ENCODE measurements around the gene GATB. TPM values are rescaled to one million over a fixed set of nuclear protein-coding genes. Genes with fewer than 3 reads are reported as not detected.

Gene GATB
- polyA plus RNA-seq, 1 donor (not counting 4 experiments of a cell fraction or from before 2014, with no cell fraction given): 31.0 TPM

DNA sequence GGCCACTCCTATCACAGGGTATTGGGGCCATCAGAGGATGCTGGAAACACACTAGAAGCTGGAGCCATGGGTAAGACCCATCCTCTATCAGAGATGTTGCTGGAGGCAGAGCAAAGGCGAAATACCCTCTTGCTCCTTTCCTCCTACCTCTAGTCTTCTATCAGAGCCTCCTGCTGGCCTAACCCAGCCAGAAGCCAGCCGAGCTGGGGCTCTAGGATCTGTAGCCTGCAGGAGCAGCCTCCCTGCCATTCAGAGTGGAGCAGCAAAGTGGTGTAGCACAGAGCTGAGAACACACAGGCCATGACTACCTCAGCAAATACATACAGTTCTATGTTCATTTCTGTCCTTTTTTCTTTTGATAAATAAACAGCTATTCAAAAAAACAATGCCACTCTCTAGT lies 35.7 kb downstream of the GATB start:
- Histone ChIP-seq H3K9ac (ENCODE audit: control insufficient read depth, extremely low read depth, insufficient read depth, low read length) (no peak overlapping the region), H2AFZ (ENCODE audit: control insufficient read depth, low read length) (no peak overlapping the region), H3K79me2 (ENCODE audit: control insufficient read depth, insufficient read depth, low read length) (no peaks in the 10 kb centered on the region), H3K9me3 (ENCODE audit: control insufficient read depth, low read depth, low read length) (no peaks in the 10 kb centered on the region), H3K4me3 (ENCODE audit: control insufficient read depth in 2 of 3, extremely low read depth in 1 of 3, insufficient read depth in 2 of 3, low read depth in 1 of 3, low read length in 3 of 3) (no peak overlapping the region), H3K36me3 (ENCODE audit: control insufficient read depth in 2 of 2, extremely low read depth in 1 of 2, insufficient read depth in 2 of 2, low read length in 2 of 2) (peaks cover 0 to 2% of the 10 kb centered on the region in 2 experiments), H3K9me1 (ENCODE audit: control insufficient read depth, extremely low read depth, insufficient read depth, low read length) (no peaks in the 10 kb centered on the region), H3K27ac (ENCODE audit: control insufficient read depth, insufficient read depth, low read length) (no peak overlapping the region), H3K4me2 (ENCODE audit: control insufficient read depth, extremely low read depth, insufficient read depth, low read depth, low read length) (no peak overlapping the region), H3K27me3 (ENCODE audit: control insufficient read depth, extremely low read depth, insufficient read depth, low read length) (no peaks in the 10 kb centered on the region), H4K20me1 (ENCODE audit: control insufficient read depth, extremely low read depth, insufficient read depth, low read length) (no peaks in the 10 kb centered on the region), H3K4me1 (ENCODE audit: control insufficient read depth, extremely low read depth, insufficient read depth, low read length) (peaks cover 30% of the 10 kb centered on the region)
- dilution Hi-C loops (cut with MboI; ENCODE audit: extremely low pct_ligation_motif_present, low sequenced_read_pairs): no loop called here
- FAIRE-seq (no peak), DNase-seq (ENCODE audit: low read depth, low spot score) (no peak)
- no peak for TF ChIP-seq EZH2 (IDR thresholded peaks at IDR 0.05; ENCODE audit: low read length)
- TF ChIP-seq, protein P1, sequence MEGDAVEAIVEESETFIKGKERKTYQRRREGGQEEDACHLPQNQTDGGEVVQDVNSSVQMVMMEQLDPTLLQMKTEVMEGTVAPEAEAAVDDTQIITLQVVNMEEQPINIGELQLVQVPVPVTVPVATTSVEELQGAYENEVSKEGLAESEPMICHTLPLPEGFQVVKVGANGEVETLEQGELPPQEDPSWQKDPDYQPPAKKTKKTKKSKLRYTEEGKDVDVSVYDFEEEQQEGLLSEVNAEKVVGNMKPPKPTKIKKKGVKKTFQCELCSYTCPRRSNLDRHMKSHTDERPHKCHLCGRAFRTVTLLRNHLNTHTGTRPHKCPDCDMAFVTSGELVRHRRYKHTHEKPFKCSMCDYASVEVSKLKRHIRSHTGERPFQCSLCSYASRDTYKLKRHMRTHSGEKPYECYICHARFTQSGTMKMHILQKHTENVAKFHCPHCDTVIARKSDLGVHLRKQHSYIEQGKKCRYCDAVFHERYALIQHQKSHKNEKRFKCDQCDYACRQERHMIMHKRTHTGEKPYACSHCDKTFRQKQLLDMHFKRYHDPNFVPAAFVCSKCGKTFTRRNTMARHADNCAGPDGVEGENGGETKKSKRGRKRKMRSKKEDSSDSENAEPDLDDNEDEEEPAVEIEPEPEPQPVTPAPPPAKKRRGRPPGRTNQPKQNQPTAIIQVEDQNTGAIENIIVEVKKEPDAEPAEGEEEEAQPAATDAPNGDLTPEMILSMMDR (optimal IDR thresholded peaks at IDR 0.05 in 1 of 3, IDR thresholded peaks at IDR 0.05 in 1 of 3, conservative IDR thresholded peaks at IDR 0.05 in 1 of 3; ENCODE audit: extremely low read depth in 1 of 3, insufficient read depth in 2 of 3, low read length in 3 of 3): no peak

DNA sequence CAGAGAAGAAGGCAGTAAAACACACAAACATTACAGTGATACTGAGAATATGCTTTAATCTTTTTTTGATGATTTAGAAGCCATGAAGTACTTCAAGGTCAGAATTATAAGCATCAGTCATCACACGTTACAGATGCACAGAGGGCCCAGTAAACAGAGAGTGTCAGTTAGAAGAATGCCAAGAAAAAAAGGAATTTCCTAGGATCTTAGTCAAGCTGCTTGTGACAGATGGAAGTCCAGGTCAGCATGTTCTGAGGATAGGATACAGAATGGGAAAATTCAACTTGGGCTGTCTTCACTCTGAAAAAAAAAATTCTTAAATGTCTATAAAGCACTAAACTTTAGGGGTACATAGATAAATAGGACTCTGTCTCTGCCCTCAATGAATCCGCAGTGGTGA lies 38.9 kb downstream of the GATB start:
- H3K9ac ChIP-seq (ENCODE audit: control insufficient read depth, extremely low read depth, insufficient read depth, low read length): no peak overlapping the region
- FAIRE-seq (no peak), DNase-seq (ENCODE audit: low read depth, low spot score) (no peak)
- no peaks in the 10 kb centered on the region for H4K20me1 ChIP-seq (ENCODE audit: control insufficient read depth, extremely low read depth, insufficient read depth, low read length)
- peaks cover under 1% of the 10 kb centered on the region for H3K4me1 ChIP-seq (ENCODE audit: control insufficient read depth, extremely low read depth, insufficient read depth, low read length)
- H3K79me2 ChIP-seq (ENCODE audit: control insufficient read depth, insufficient read depth, low read length): no peaks in the 10 kb centered on the region
- dilution Hi-C loops (cut with MboI; ENCODE audit: extremely low pct_ligation_motif_present, low sequenced_read_pairs): no loop called here
- H2AFZ ChIP-seq (ENCODE audit: control insufficient read depth, low read length): no peak overlapping the region
- no peak overlapping the region for H3K4me3 ChIP-seq (ENCODE audit: control insufficient read depth in 2 of 3, extremely low read depth in 1 of 3, insufficient read depth in 2 of 3, low read depth in 1 of 3, low read length in 3 of 3)
- no peak for TF ChIP-seq EZH2 (IDR thresholded peaks at IDR 0.05; ENCODE audit: low read length)
- TF ChIP-seq, protein P1 (optimal IDR thresholded peaks at IDR 0.05 in 1 of 3, IDR thresholded peaks at IDR 0.05 in 1 of 3, conservative IDR thresholded peaks at IDR 0.05 in 1 of 3; ENCODE audit: extremely low read depth in 1 of 3, insufficient read depth in 2 of 3, low read length in 3 of 3): no peak
- H3K9me3 ChIP-seq (ENCODE audit: control insufficient read depth, low read depth, low read length): no peaks in the 10 kb centered on the region
- no peaks in the 10 kb centered on the region for H3K9me1 ChIP-seq (ENCODE audit: control insufficient read depth, extremely low read depth, insufficient read depth, low read length)
- H3K27ac ChIP-seq (ENCODE audit: control insufficient read depth, insufficient read depth, low read length): no peak overlapping the region
- no peaks in the 10 kb centered on the region for H3K27me3 ChIP-seq (ENCODE audit: control insufficient read depth, extremely low read depth, insufficient read depth, low read length)
- no peak overlapping the region for H3K4me2 ChIP-seq (ENCODE audit: control insufficient read depth, extremely low read depth, insufficient read depth, low read depth, low read length)
- H3K36me3 ChIP-seq (ENCODE audit: control insufficient read depth in 2 of 2, extremely low read depth in 1 of 2, insufficient read depth in 2 of 2, low read length in 2 of 2): peaks cover 5 to 6% of the 10 kb centered on the region in 2 experiments

Data from keratinocyte (primary cell).